OCI-LY3 (cell line): Measurements from ENCODE around the gene ITPRIPL1.

Source experiments
- H2AFZ ChIP-seq: fragments of 200-600, 300-600 bp; shearing (Covaris generic); 2 replicates; pipeline ENCODE4 v1.6.0; 2014; ENCODE audit warnings: antibody characterized with exemption, low read depth, low read length
- H3K27ac ChIP-seq: fragments of 200-600, 300-600 bp; sonication (generic); 2 replicates; pipeline ENCODE4 v1.5.1; 2014; ENCODE audit warnings: mild to moderate bottlenecking, low read length, moderate library complexity, mixed read lengths
- H3K27me3 ChIP-seq: fragments of 200-600, 300-600 bp; sonication (generic); 2 replicates; pipeline ENCODE4 v1.6.1; 2014; ENCODE audit warnings: low read depth, low read length, mixed read lengths
- H3K36me3 ChIP-seq: fragments of 200-600, 300-600 bp; sonication (generic); replicated peaks from 2 replicates; pipeline ENCODE3; 2014; ENCODE audit warnings: low read depth, low read length, mixed read lengths
- H3K4me1 ChIP-seq: fragments of 300-600, 200-600 bp; sonication (generic); 2 replicates; pipeline ENCODE4 v1.6.1; 2014; ENCODE audit warnings: low read length, mixed read lengths
- H3K4me2 ChIP-seq: fragments of 200-600, 300-600 bp; sonication (generic); 2 replicates; pipeline ENCODE4 v1.6.1; 2014; ENCODE audit warnings: low read length, mixed read lengths
- H3K4me3 ChIP-seq: fragments of 300-600, 200-600 bp; sonication (generic); 2 replicates; pipeline ENCODE4 v1.5.1; 2014; ENCODE audit warnings: antibody characterized with exemption, mild to moderate bottlenecking, low read length, moderate library complexity
- H3K79me2 ChIP-seq: fragments of 300-600, 200-600 bp; shearing (Covaris generic); 2 replicates; pipeline ENCODE4 v1.6.1; 2014; ENCODE audit warnings: mild to moderate bottlenecking, low read length, mixed read lengths
- H3K9ac ChIP-seq: fragments of 300-600, 200-600 bp; shearing (Covaris generic); 2 replicates; pipeline ENCODE4 v1.6.0; 2014; ENCODE audit warnings: mild to moderate bottlenecking, low read length, moderate library complexity
- H3K9me3 ChIP-seq: fragments of 200-600, 300-600 bp; shearing (Covaris generic); 2 replicates; pipeline ENCODE4 v1.6.1; 2014; ENCODE audit warnings: low read length, mixed read lengths; ENCODE audit not compliant: insufficient read depth
- H4K20me1 ChIP-seq: fragments of 200-600, 300-600 bp; sonication (generic); 2 replicates; pipeline ENCODE4 v1.6.1; 2016; ENCODE audit warnings: low read length, mixed read lengths; ENCODE audit not compliant: insufficient read depth
- EZH2phosphoT487 ChIP-seq: fragments of 200-600 bp; shearing (Covaris generic); IDR thresholded peaks from 2 replicates; pipeline ENCODE4 v1.6.1; 2018; ENCODE audit warnings: antibody characterized with exemption, mixed run types, low read depth
- TF ChIP-seq, protein P1 (sequence below): fragments of 200-600, 300-600 bp; sonication (generic); IDR thresholded peaks from 2 replicates; pipeline ENCODE4 v1.5.1; 2014; ENCODE audit warnings: antibody characterized with exemption, low read length, low read depth

ITPRIPL1 gene

DNA sequence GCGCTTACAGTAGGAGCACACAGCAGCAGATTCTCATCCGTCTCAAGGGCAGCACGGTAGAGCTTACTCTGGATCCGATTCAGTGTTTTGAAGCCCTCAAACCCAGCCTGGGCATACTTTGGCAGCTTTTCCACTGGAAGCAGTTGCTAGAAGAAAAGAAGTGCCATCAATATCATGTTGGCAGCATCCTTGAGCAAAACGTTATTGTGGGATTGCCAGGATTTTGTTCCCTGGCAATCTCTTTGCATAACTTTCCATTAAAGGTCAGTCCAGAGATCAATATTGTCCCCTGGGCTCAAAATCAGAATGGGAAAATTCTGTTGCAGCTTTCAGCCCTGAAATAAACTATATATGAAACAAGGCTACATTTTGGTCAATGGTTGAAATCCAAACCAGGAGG lies 28.2 kb upstream of the ITPRIPL1 start:
- no peak overlapping the region for H3K27ac ChIP-seq
- no peak overlapping the region for H3K4me2 ChIP-seq
- H3K36me3 ChIP-seq = peaks cover 86% of the 10 kb centered on the region
- H3K4me3 ChIP-seq = no peak overlapping the region
- H3K9me3 ChIP-seq = no peaks in the 10 kb centered on the region
- no peaks in the 10 kb centered on the region for H3K27me3 ChIP-seq
- H3K79me2 ChIP-seq = peaks cover 11% of the 10 kb centered on the region
- H4K20me1 ChIP-seq = no peaks in the 10 kb centered on the region
- TF ChIP-seq, protein P1, sequence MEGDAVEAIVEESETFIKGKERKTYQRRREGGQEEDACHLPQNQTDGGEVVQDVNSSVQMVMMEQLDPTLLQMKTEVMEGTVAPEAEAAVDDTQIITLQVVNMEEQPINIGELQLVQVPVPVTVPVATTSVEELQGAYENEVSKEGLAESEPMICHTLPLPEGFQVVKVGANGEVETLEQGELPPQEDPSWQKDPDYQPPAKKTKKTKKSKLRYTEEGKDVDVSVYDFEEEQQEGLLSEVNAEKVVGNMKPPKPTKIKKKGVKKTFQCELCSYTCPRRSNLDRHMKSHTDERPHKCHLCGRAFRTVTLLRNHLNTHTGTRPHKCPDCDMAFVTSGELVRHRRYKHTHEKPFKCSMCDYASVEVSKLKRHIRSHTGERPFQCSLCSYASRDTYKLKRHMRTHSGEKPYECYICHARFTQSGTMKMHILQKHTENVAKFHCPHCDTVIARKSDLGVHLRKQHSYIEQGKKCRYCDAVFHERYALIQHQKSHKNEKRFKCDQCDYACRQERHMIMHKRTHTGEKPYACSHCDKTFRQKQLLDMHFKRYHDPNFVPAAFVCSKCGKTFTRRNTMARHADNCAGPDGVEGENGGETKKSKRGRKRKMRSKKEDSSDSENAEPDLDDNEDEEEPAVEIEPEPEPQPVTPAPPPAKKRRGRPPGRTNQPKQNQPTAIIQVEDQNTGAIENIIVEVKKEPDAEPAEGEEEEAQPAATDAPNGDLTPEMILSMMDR = no peak
- no peak for TF ChIP-seq EZH2phosphoT487
- H2AFZ ChIP-seq = no peak overlapping the region
- H3K9ac ChIP-seq = no peak overlapping the region
- H3K4me1 ChIP-seq = no peaks in the 10 kb centered on the region

DNA sequence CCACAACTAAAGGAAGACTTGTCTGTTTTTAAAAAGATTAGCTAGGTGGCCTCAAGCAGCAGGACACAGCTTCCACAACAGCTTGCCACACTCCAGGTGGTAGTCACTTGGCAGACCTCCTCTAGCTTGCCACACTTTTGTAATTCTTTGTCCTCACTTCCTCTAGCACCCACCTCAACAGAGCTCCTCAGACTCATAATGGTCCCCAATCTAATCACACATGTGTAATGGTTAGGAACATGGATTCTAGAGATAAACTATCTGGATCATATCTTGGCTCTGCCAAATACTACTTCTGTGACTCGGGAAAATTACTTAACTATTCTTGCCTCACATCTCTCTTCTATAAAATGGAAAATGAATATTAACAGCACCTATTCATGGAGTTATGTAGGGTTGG lies 23.3 kb upstream of the ITPRIPL1 start:
- Histone ChIP-seq H3K4me2 (no peak overlapping the region), H3K27ac (no peak overlapping the region), H4K20me1 (no peaks in the 10 kb centered on the region), H3K4me3 (no peak overlapping the region), H2AFZ (no peak overlapping the region), H3K27me3 (no peaks in the 10 kb centered on the region), H3K79me2 (peaks cover 54% of the 10 kb centered on the region), H3K36me3 (peaks cover 67% of the 10 kb centered on the region), H3K9me3 (no peaks in the 10 kb centered on the region), H3K4me1 (peaks cover 13% of the 10 kb centered on the region), H3K9ac (no peak overlapping the region)
- TF ChIP-seq, protein P1 = no peak
- no peak for TF ChIP-seq EZH2phosphoT487

DNA sequence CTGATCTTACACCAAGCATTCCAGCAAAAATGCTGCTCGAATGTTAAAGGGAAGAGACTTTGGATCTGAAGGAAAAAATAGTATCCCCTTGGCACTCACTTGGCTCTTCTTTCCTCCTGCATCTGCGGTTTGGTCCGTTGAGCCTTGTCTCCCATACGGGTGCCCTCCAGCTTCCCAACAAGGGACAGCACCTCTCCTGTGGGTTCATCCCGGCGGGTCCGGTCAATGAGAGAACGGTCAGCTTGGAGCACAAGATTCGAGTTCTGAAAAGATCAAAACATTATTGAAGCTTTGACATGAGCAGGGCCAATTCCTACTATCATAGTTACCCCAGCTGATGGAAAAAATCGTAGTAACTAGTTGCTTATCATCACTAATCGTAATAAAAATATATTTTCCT lies 20.5 kb upstream of the ITPRIPL1 start:
- Histone ChIP-seq H2AFZ (no peak overlapping the region), H3K9ac (peak overlapping the region; percentile 96), H3K79me2 (peaks cover 54% of the 10 kb centered on the region), H3K36me3 (peaks cover 40% of the 10 kb centered on the region), H3K4me2 (peak overlapping the region; percentile 78), H3K4me3 (peak overlapping the region; percentile 97), H3K9me3 (no peaks in the 10 kb centered on the region), H4K20me1 (no peaks in the 10 kb centered on the region), H3K27me3 (no peaks in the 10 kb centered on the region), H3K4me1 (peaks cover 13% of the 10 kb centered on the region), H3K27ac (peak overlapping the region; percentile 77; the same call in 1 of the 2 replicates)
- TF ChIP-seq EZH2phosphoT487 = no peak
- TF ChIP-seq, protein P1 = no peak

DNA sequence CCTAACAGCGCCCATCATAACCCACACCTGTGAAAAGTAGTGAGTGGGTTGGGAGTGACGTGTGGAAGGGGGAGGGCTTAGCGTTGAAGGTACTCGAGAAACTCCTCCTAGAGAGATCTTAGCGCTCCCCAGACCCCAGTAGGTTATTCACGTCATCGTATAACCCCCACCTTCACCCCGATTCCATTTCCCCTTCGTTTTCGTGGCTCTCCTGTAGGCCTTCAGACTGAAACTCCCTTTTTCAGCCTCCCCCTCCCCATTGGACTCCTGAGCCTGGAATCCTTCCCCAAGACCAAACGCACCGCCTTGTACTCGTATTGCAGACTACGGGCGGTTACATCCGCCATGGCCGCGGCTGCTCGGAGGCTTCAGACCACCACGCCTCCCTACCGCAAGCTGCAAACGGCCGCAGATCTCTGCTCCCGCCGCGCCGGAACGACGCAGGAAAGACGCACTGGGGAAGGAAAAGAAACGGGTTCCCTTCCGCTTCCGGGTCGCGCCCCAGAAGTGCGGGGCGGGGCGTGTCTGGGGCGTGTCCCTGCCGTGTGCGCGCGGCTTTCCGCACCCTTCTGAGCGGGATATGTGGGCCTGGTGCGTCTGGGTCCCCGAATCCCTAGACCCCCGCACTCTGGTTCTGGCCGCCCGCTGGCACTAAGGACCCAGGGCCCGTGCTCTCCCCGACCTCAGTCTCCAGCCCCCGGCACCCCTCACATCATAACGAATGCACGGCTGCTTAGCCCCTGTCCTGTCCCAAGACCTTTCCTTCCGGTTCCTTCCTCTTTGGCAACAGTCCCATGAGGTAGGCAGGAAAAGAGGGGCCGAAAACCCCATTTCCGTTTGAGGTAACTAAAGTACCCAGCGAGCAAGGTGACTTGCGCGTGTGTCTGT lies 19.8 kb upstream of the ITPRIPL1 start, which contains the start of gene SNRNP200:
TSS of gene SNRNP200 (minus strand) at position 456 of the 888 bp plus-strand sequence. CDS start at position 347, 109 bp downstream.
- TF ChIP-seq EZH2phosphoT487 = no peak
- TF ChIP-seq, protein P1 = no peak
- H3K27ac ChIP-seq = peak within 1 kb of the TSS; percentile 77
- no peaks in the 10 kb centered on the region for H3K9me3 ChIP-seq
- H3K4me1 ChIP-seq = peaks cover 13% of the 10 kb centered on the region
- peaks cover 37% of the 10 kb centered on the region for H3K36me3 ChIP-seq
- H3K79me2 ChIP-seq = peaks cover 54% of the 10 kb centered on the region
- H2AFZ ChIP-seq = peak within 1 kb of the TSS; percentile 84; the same call in 1 of the 2 replicates
- H3K9ac ChIP-seq = peak within 1 kb of the TSS; percentile 96
- H4K20me1 ChIP-seq = no peaks in the 10 kb centered on the region
- no peaks in the 10 kb centered on the region for H3K27me3 ChIP-seq
- H3K4me2 ChIP-seq = peak within 1 kb of the TSS; percentile 97
- H3K4me3 ChIP-seq = peak within 1 kb of the TSS; percentile 97
